GM18858 (cell line): ENCODE results near the gene HGF.
A peak's percentile ranks its signal among the peaks of the same experiment; 100 is the strongest.
"Not testable (repeated sequence)": the region's sequence is repeated elsewhere in the genome, so short reads cannot be mapped to it uniquely, and the experiment has no call there.

Source experiments
- ATAC-seq: cut with Tn5 transposase; IDR thresholded peaks from one replicate; pipeline ENCODE4 v1.9.1; 2021; ENCODE audit not compliant: unreplicated experiment

The HGF gene

GRCh38 chr7:81722250-81722649 is 47.6 kb downstream of the HGF start:
- not testable (repeated sequence) for ATAC-seq

- no peak for ATAC-seq
Measured at GRCh38 chr7:81721437-81721836, 48.4 kb downstream of the HGF start.

- ATAC-seq, result no peak
Measured at GRCh38 chr7:81719865-81720264, 50.0 kb downstream of the HGF start.

DNA sequence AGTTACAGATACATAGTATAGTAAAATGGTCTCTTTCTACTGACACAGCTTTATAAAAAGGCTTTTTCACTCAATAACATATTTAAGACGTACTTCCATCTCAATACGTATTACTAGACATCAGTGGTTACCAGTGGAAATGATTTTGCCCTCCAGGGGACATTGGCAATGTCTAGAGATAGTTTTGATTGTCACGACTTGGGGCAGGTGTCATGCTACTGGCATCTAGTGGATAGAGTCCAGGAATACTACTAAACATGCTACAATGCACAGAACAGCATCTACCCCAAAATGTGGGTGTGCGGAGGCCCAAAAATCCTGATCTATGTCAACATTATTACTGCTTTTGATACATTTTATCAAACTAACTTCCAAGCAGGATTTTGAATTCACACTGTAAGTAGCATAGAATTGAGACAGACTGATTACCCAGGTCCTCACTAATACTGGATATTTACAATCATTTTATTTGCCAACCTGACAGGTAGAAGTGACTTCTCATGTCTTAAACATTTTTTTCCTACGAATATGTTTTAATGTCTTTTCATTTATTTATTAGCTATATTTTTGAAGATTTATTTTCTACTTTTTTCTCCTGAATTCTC is 53.8 kb downstream of the HGF start:
- ATAC-seq, result no peak

DNA sequence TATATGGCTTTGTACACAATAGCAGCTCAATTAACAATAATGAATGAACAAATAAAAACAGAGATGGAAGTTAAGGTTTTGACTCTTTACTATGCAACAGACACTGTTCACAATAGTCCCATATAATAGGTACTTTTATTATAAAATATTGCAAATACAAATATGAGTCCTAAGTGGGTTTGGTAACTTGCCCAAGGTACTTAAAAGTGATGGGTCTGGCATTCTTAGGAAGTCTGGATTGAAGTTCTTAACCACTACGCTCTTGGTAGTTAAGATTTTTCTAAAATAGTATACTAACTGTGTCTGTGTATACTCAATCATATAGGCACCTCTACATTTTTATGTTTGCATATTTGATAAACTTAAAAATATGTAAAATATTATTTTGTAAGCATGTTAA is 55.5 kb downstream of the HGF start:
- no peak for ATAC-seq

DNA sequence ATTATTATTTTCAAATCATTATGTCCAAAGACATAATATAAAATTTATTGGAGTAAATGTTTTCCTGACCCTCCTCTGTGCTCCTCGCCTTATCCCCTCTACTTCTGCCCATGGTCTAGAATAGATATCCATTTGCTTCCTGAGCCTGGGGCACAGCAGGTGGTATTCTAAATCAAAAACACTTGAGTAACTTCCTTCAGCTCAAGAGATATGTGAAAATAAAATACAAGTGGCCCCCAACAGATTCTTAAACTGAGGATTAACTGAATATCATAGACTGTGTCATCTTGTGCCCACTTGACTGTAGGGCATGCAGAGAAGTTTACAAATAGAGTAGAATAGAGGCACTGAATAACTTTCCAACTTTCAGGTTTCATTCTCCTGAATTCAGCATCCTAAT is 59.1 kb downstream of the HGF start:
- ATAC-seq, result no peak

- ATAC-seq, result no peak
Measured at GRCh38 chr7:81709836-81710235, 60.0 kb downstream of the HGF start.

DNA sequence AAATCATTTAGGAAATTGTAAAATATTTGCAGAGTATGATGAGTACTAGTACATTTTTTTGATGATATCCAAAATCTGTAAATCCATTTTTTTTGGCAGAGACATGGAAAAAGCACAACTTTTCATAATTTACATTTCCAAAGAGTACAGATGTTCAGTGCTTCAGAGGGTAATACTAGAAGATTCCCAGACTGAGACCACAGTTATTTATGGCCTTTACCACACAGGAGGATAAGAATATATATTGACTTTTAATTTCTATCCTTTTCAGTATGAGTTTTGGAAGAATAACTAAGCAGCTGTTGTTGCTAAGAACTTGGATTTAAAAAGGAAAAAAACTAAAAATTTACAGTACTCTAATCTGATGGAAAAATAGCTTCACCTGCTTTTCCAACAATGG is 61.9 kb downstream of the HGF start:
- no peak for ATAC-seq

GRCh38 chr7:81707196-81707595 is 62.7 kb downstream of the HGF start:
- ATAC-seq, result no peak

- no peak for ATAC-seq
Measured at GRCh38 chr7:81705206-81705605, 64.6 kb downstream of the HGF start.

DNA sequence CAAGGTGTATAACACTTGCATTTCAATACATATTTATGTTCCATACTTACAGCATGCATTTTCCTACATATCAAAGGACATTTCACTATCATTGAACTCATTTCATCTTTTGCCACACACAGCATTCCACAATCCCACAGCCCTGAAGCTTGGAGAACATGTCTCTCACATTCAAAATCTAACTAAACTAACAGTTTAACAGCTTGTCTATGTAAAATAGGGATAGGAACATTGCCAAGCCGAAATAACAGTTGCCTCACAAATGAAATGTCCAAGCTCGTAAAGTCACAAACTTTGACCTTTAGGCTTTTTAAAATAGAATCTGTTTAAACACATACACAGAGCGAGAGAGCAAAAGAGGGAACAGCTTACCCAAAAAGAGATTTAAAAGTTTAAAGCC is 65.3 kb downstream of the HGF start:
- no peak for ATAC-seq

DNA sequence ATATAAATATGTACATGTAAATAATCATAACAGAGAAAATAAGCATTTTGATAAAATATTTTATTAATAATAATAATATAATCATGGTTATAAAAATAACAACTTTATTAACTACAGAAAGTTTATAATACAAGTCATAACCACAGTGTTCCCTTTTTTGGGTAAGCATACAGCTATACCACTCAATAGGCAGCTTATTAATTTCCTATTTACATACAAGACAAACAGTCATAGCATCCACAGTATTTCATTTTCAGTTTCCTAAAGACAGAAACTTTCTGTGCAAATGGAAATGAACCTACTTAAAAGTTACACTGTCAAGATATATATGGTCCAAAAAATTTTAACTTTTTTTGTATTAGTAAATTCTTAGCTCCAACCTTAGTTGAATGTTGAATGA is 70.9 kb downstream of the HGF start:
- no peak for ATAC-seq

DNA sequence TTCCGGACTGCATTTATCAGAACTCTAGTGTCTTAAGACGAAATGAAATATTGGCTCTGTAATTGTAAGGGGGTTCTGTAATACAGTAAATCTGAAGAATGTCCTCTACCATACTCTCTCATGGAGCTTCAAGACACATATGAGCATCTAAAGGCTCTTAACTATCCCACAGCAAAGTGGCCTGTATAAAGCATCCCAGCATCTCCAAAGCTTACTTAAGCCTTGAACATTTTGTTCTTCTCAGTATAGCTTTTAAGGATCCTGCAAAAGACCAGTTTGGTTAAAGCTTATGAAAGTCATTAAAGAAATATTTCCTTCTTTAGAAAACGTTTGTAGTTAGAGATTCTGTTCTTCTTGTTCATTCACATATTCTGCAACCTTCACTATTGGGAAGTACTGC is 75.1 kb downstream of the HGF start:
- ATAC-seq, result no peak

DNA sequence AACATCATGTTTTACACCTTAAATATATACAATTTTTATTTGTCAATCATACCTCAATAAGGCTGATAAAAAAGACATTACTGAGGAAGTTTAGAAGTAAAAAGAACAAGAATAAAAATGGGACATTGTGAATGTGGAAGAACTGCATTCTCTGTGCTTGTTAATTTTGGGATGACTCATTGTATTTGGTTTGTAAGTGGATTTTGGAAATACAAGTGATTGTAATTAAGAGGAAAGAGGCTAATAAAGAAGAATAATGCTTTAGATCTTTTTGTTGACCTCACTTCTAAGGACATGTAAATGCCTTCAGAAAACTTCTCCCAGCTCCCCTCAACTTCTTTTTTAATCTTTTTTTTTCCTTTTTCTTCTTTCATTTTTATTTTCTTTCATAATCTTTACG is 76.0 kb downstream of the HGF start:
- ATAC-seq, result no peak

DNA sequence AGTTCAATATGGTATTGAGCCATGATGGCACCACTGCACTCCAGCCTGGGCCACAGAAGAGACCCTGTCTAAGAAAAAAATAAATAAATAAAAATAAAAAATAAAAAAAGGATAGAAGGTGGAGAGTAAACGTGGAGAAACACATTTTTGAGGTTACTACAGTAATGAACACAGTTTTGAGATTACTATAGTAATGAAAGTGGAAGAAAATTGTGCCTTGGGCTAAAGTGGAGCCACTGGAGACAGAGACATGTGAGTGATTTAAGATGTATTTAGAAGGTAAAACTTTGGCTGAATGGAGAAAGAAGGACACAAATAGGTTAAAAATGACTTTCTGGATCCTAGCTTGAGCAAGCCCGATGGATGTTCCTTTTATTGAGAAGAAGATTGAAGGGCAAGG is 76.8 kb downstream of the HGF start:
- ATAC-seq, result peak; percentile 47

- ATAC-seq, result no peak
Measured at GRCh38 chr7:81692146-81692905, 77.5 kb downstream of the HGF start.

DNA sequence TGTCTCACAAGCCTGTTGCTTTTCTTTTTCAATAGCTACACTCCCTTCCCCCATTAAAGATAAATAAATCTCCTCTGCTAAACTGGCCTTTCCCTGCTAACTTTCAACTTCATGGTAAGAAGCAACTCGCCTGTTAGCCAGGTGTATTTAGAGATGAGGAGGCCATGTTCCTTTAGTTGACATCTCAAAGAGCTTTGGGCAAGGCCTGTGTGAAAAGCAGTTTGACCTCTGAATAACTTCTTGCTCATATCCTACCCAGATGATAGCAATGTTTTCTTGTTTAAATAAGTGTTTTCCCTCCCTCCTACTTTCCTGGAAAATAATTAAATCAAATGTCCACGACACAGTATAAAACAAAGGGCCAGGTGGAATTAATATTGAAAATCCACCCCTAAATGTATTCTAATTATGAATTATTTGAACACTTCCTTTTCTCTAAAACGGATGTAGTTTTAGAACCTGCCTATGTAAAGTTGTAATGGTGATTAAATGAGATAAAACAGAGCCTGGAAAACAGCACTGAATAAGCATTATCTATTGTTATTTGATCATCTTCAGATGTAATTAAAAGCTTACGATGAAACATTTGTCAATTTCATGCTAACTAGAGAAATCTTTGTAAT is 78.5 kb downstream of the HGF start:
- ATAC-seq, result no peak

DNA sequence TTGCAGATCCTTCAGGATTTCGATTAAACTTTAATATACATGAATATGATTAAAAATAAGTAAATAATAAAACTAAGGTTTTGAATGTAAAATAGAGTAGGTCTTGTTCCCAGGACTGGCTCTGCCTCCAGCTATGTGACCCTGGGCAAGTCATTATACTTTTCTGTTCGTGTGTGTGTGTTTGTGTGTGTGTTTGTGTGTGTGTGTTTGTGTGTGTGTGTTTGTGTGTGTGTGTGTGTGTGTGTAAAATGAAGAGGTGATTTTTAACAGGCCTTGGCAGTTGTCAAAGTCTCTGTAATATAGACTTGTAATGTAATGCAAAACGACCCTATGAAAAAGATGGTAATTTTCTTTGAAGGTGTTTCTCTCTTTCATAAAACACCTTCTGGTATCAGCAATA is 79.2 kb downstream of the HGF start:
- ATAC-seq, result no peak

GRCh38 chr7:81690251-81690650 is 79.6 kb downstream of the HGF start:
- no peak for ATAC-seq

- ATAC-seq, result no peak
Measured at GRCh38 chr7:81688622-81689411, 81.0 kb downstream of the HGF start.

GRCh38 chr7:81687062-81687461 is 82.8 kb downstream of the HGF start:
- no peak for ATAC-seq
